B cell (primary cell): ENCODE results near the gene CDS2. TPM values are rescaled to one million over a fixed set of nuclear protein-coding genes. Genes with fewer than 3 reads are reported as not detected.
A peak's percentile ranks its signal among the peaks of the same experiment; 100 is the strongest.

Source experiments
- ATAC-seq: fragments of 200-7000 bp; cut with Tn5 transposase; one replicate; pipeline ENCODE4 v1.10.0; 2021; ENCODE audit warnings: low read depth, mild to moderate bottlenecking, moderate number of reproducible peaks, moderate library complexity
- CTCF ChIA-PET: fragments of 350-600 bp; sonication (Branson Sonifier 250); formaldehyde crosslinking; loops from one replicate; lab custom pipeline; 2021; ENCODE audit warnings: antibody characterized with exemption, inconsistent platforms; lab: Charles Lee
- POLR2A ChIA-PET: fragments of 350-600 bp; sonication (Branson Sonifier 250); formaldehyde crosslinking; loops from one replicate; lab custom pipeline; 2021; ENCODE audit warnings: antibody characterized with exemption; lab: Charles Lee
- DNase-seq: peaks from one replicate; pipeline ENCODE4 v3.0.0; 2013
- H2AFZ ChIP-seq: 2 replicates; pipeline ENCODE4 v1.6.1; 2012; ENCODE audit warnings: mild to moderate bottlenecking, low read depth, low read length; ENCODE audit not compliant: insufficient read depth, poor library complexity, severe bottlenecking
- H3K27ac ChIP-seq, 2 donors: 1 replicate in 1 of 2; 2 replicates in 1 of 2; pipeline ENCODE4 v1.5.1; 2012 to 2013; ENCODE audit warnings: low read length in 2 of 2, mild to moderate bottlenecking in 2 of 2, moderate library complexity in 1 of 2
- H3K27me3 ChIP-seq, 4 experiments: fragments of 200-600 bp in 1 of 4; sonication (generic) in 1 of 4; replicated peaks in 1 of 4; 1 replicate in 2 of 4; 2 replicates in 2 of 4; pipeline versions ENCODE4 v1.6.1 to v1.7.0; 2013 to 2016; ENCODE audit warnings: low read length in 3 of 4, mild to moderate bottlenecking in 2 of 4, mixed read lengths in 1 of 4, moderate library complexity in 1 of 4; ENCODE audit not compliant: insufficient read depth in 4 of 4, control insufficient read depth in 3 of 4; ENCODE audit errors: control extremely low read depth in 1 of 4
- H3K36me3 ChIP-seq, 2 experiments: replicated peaks in 1 of 2; 1 replicate in 1 of 2; 2 replicates in 1 of 2; pipeline versions ENCODE4 v1.6.1 to v1.7.1; 2013; ENCODE audit warnings: low read length in 1 of 2; ENCODE audit not compliant: insufficient read depth in 2 of 2, control insufficient read depth in 1 of 2; ENCODE audit errors: control extremely low read depth in 1 of 2, extremely low read depth in 1 of 2
- H3K4me1 ChIP-seq, 2 donors: fragments of 200-600 bp in 1 of 2; sonication (generic) in 1 of 2; 1 replicate in 1 of 2; 2 replicates in 1 of 2; pipeline versions ENCODE4 v1.5.1 to v1.6.1; 2013 to 2017; ENCODE audit warnings: low read length in 2 of 2; ENCODE audit not compliant: control insufficient read depth in 2 of 2, insufficient read depth in 2 of 2
- H3K4me2 ChIP-seq: replicated peaks from 2 replicates; pipeline ENCODE3; 2012; ENCODE audit warnings: mild to moderate bottlenecking, low read depth, low read length; ENCODE audit not compliant: poor library complexity, severe bottlenecking
- H3K4me3 ChIP-seq, 5 experiments: fragments of 200-600 bp in 1 of 5; sonication (generic) in 1 of 5; 1 replicate in 3 of 5; 2 replicates in 2 of 5; pipeline versions ENCODE4 v1.5.1 to v1.7.0; 2011 to 2016; ENCODE audit warnings: low read length in 4 of 5, mild to moderate bottlenecking in 4 of 5, low read depth in 2 of 5, control low read depth in 1 of 5, moderate library complexity in 1 of 5; ENCODE audit not compliant: insufficient read depth in 1 of 5; ENCODE audit errors: control extremely low read depth in 1 of 5, extremely low read depth in 1 of 5
- H3K79me2 ChIP-seq: fragments of 200-600 bp; sonication (generic); one replicate; pipeline ENCODE4 v1.6.0; 2016; ENCODE audit warnings: low read length; ENCODE audit not compliant: control insufficient read depth, insufficient read depth
- H3K9ac ChIP-seq: fragments of 200-600 bp; sonication (generic); 2 replicates; pipeline ENCODE4 v1.6.1; 2017; ENCODE audit warnings: mild to moderate bottlenecking, low read length, moderate library complexity
- H3K9me3 ChIP-seq, 3 donors: one replicate each; pipeline versions ENCODE4 v1.6.1 to v1.7.1; 2013; ENCODE audit warnings: low read length in 2 of 3; ENCODE audit not compliant: control insufficient read depth in 2 of 3, insufficient read depth in 1 of 3; ENCODE audit errors: control extremely low read depth in 1 of 3
- H4K20me1 ChIP-seq: 2 replicates; pipeline ENCODE4 v1.6.0; 2012; ENCODE audit warnings: mild to moderate bottlenecking, low read length; ENCODE audit not compliant: insufficient read depth, control insufficient read depth, poor library complexity, severe bottlenecking
- H3K27ac Mint-ChIP-seq: one replicate; pipeline ENCODE4 v1.8.0; 2021; ENCODE audit warnings: mixed read lengths
- H3K27me3 Mint-ChIP-seq: one replicate; pipeline ENCODE4 v1.8.0; 2021; ENCODE audit warnings: mixed read lengths
- H3K4me1 Mint-ChIP-seq: one replicate; pipeline ENCODE4 v1.8.0; 2021; ENCODE audit warnings: mixed read lengths
- H3K4me3 Mint-ChIP-seq: one replicate; pipeline ENCODE4 v1.8.0; 2021; ENCODE audit warnings: mixed read lengths
- H3K9me3 Mint-ChIP-seq: one replicate; pipeline ENCODE4 v1.8.0; 2022; ENCODE audit warnings: mixed read lengths; ENCODE audit not compliant: insufficient read depth
- CTCF ChIP-seq: fragments of 200-600 bp; IDR thresholded peaks from one replicate; pipeline ENCODE4 v1.8.0; 2022; ENCODE audit warnings: antibody characterized with exemption, mild to moderate bottlenecking
- EZH2 ChIP-seq: IDR thresholded peaks from 2 replicates; pipeline ENCODE4 v1.6.1; 2012; ENCODE audit warnings: borderline replicate concordance, low read depth, mild to moderate bottlenecking, moderate library complexity, low read length; ENCODE audit not compliant: insufficient read depth, poor library complexity, severe bottlenecking
- WGBS: methylation state at CpG from one replicate; pipeline ENCODE4 v1.1.5; 2013; ENCODE audit warnings: missing lambda C conversion rate; ENCODE audit not compliant: insufficient coverage; 5-methylcytosine and 5-hydroxymethylcytosine counted together
- intact Hi-C: fragments of 100-400 bp; cut with micrococcal nuclease; formaldehyde crosslinking; loops from one replicate; pipeline ENCODE4 v1.10.0; 2022
- polyA plus RNA-seq: library from polyadenylated mRNA; depleted of rRNA; stranded (reverse); fragments of >200 nt; gene quantifications from 2 replicates; pipeline ENCODE4 v1.2.3, GENCODE V29; 2012
- total RNA-seq, 2 donors: library from RNA; stranded (reverse); fragments of 120-200 nt in 1 of 2; gene quantifications; 1 replicate in 1 of 2; 2 replicates in 1 of 2; pipeline versions ENCODE4 v1.2.3 to v1.2.4, GENCODE V29; 2013 to 2022

CDS2 gene
- total and polyA plus RNA-seq, 2 donors (not counting 1 experiment from before 2014, with no cell fraction given): 17.3 to 48.6 TPM

DNA sequence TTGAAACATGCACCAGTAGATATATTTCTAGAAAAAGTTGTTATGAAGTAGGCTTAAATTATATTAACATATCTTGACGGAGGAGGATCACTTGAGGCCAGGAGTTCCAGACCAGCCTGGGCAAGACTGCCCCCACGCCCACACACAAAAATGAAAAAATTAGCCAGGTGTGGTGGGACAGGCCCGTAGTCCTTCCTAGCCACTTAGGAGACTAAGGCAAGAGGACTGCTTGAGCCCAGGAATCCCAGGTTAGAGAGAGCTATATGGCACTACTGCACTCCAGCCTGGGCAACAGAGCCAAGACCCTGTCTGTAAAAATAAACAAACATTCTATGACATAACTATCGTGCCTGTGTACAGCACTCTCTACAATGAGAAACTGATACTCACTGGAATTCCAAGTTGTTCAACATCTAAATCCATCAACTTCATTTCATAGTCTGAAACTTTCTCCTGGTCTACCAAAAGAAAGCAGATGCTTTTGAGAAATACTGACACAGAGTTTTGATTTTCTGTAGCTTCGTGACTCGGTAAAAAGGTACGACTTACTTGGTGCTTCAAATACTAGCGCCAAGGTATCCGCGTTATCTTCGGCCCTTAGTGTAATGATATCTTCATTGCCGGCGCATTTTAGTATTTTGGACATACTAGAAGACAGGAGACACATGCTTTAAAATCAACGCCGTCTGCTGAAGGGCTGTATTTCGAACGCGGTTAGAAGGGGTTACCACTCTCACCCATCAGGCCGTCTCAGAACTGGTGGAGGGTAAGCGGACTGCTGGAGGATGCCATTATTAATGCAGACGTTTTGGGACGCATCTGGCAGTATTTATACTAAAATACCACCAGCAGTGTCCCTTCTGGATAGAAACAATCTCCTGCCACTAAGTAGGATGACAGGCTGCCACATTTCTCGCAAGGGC lies 8.3 kb upstream of the CDS2 start:
- TF ChIP-seq CTCF: no peak
- TF ChIP-seq EZH2: no peak
- Mint-ChIP-seq H3K27me3 (no peaks in the 10 kb centered on the region), H3K27ac (peak overlapping the region; percentile 78), H3K9me3 (no peaks in the 10 kb centered on the region), H3K4me3 (peak overlapping the region; percentile 98), H3K4me1 (peaks cover 27% of the 10 kb centered on the region)
- Histone ChIP-seq H3K9me3 (no peaks in the 10 kb centered on the region), H3K79me2 (peaks cover 34% of the 10 kb centered on the region), H3K36me3 (peaks cover 1 to 26% of the 10 kb centered on the region in 2 experiments), H3K4me1 (peaks cover 14 to 17% of the 10 kb centered on the region in 2 donors), H4K20me1 (peaks cover 19% of the 10 kb centered on the region), H3K27ac (peak overlapping the region; percentile 68 to 72), H2AFZ (peak overlapping the region; percentile 81), H3K9ac (peak overlapping the region; percentile 82), H3K4me3 (peak overlapping the region; percentile 77 to 91 (median 90)), H3K4me2 (peak overlapping the region; percentile 90), H3K27me3 (no peaks in the 10 kb centered on the region)
- POLR2A ChIA-PET: interaction anchor here (0.8 to 1.8 kb wide), 2 partner anchors 305 to 310 kb away, joined by 3 to 6 read pairs; no protein-coding TSS in a partner anchor
- no peak for ATAC-seq
- CTCF ChIA-PET: interaction anchor here (1.5 to 4.4 kb wide), 4 partner anchors 73 to 331 kb away, joined by 3 to 25 read pairs (median 6); no protein-coding TSS in a partner anchor
- intact Hi-C loops: loop anchor here (1.0 kb wide), 1 partner anchor 9 kb away; the partner anchor contains the start of gene CDS2
- peak; percentile 26 for DNase-seq
- 9% methylated on average over 14 of the region's 23 CpGs for WGBS
